Stomach smooth muscle (tissue), 2 donors: Measurements from ENCODE around the gene BARHL2.

Experiments used
- H3K27ac ChIP-seq: one replicate; pipeline ENCODE4 v1.7.0; 2013; ENCODE audit warnings: mild to moderate bottlenecking, low read length, inconsistent platforms
- H3K27me3 ChIP-seq, 2 donors: one replicate each; pipeline ENCODE4 v1.7.0; 2013; ENCODE audit warnings: low read length in 2 of 2; ENCODE audit not compliant: insufficient read depth in 2 of 2, control insufficient read depth in 1 of 2
- H3K36me3 ChIP-seq, 2 donors: one replicate each; pipeline ENCODE4 v1.7.0; 2013; ENCODE audit warnings: low read length in 2 of 2; ENCODE audit not compliant: control insufficient read depth in 2 of 2, insufficient read depth in 2 of 2
- H3K4me1 ChIP-seq: one replicate; pipeline ENCODE4 v1.7.0; 2013; ENCODE audit warnings: low read length; ENCODE audit not compliant: control insufficient read depth, insufficient read depth
- H3K4me3 ChIP-seq, 2 donors: one replicate each; pipeline ENCODE4 v1.7.0; 2013; ENCODE audit warnings: low read length in 2 of 2
- H3K9ac ChIP-seq, 2 donors: one replicate each; pipeline ENCODE4 v1.7.0; 2013; ENCODE audit warnings: low read length in 2 of 2, mild to moderate bottlenecking in 1 of 2
- H3K9me3 ChIP-seq, 2 donors: one replicate each; pipeline ENCODE4 v1.7.0; 2013; ENCODE audit warnings: low read length in 2 of 2; ENCODE audit not compliant: control insufficient read depth in 2 of 2
- donor health status: healthy.
- donor health status: Pancreatic carcinoma.

The BARHL2 gene

DNA sequence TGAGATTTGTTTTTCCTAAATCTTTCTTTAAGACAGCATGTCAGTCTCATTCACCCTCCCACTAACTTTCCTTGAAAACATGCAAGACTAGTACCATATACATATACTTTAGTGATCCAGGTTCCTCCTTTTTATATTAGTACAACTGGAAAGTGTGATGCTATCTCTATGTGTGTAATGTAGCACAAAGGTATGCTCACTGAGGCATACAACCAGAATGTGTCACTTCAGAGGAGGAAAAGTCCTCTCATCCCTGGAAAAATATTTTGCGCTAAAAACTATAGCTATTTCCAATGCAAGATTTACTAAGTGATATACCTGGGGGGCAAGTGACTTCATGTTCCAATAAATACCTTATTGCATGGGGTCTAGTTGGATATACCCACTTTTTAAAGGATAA lies 45.9 kb downstream of the BARHL2 start:
- H3K27me3 ChIP-seq = no peaks in the 10 kb centered on the region
- no peaks in the 10 kb centered on the region for H3K36me3 ChIP-seq
- no peak overlapping the region for H3K27ac ChIP-seq
- no peak overlapping the region for H3K9ac ChIP-seq
- H3K9me3 ChIP-seq = no peaks in the 10 kb centered on the region
- H3K4me3 ChIP-seq = no peak overlapping the region
- H3K4me1 ChIP-seq = no peaks in the 10 kb centered on the region
